HG03565 (cell line): ENCODE measurements around the gene DYSF.

Experiments used
- ATAC-seq: cut with Tn5 transposase; IDR thresholded peaks from one replicate; pipeline ENCODE4 v1.9.1; 2021; ENCODE audit warnings: mild to moderate bottlenecking, moderate library complexity; ENCODE audit not compliant: unreplicated experiment

The DYSF gene

GRCh38 chr2:71547616-71548285 is 94.4 kb downstream of the DYSF start:
- no peak for ATAC-seq

- ATAC-seq = no peak
Observed at GRCh38 chr2:71548646-71549425, 95.5 kb downstream of the DYSF start.

GRCh38 chr2:71550801-71551630 is 97.7 kb downstream of the DYSF start:
- ATAC-seq = no peak

GRCh38 chr2:71551631-71551915 is 98.2 kb downstream of the DYSF start:
- ATAC-seq = no peak

GRCh38 chr2:71552356-71552755 is 99.0 kb downstream of the DYSF start:
- no peak for ATAC-seq

GRCh38 chr2:71552861-71553301 is 99.5 kb downstream of the DYSF start:
- no peak for ATAC-seq

GRCh38 chr2:71554028-71554705 is 100.8 kb downstream of the DYSF start:
- ATAC-seq = no peak

- no peak for ATAC-seq
Observed at GRCh38 chr2:71554706-71555056, 101.3 kb downstream of the DYSF start.

GRCh38 chr2:71555798-71556454 is 102.6 kb downstream of the DYSF start:
- no peak for ATAC-seq

GRCh38 chr2:71556692-71557250 is 103.4 kb downstream of the DYSF start:
- ATAC-seq = no peak

- ATAC-seq = no peak
Observed at GRCh38 chr2:71557321-71557720, 104.0 kb downstream of the DYSF start.

- ATAC-seq = no peak
Observed at GRCh38 chr2:71558300-71559051, 105.1 kb downstream of the DYSF start.

GRCh38 chr2:71559080-71559827 is 105.9 kb downstream of the DYSF start:
- ATAC-seq = no peak

- no peak for ATAC-seq
Observed at GRCh38 chr2:71559828-71560637, 106.7 kb downstream of the DYSF start.

GRCh38 chr2:71560638-71561011 is 107.3 kb downstream of the DYSF start:
- no peak for ATAC-seq

- no peak for ATAC-seq
Observed at GRCh38 chr2:71561441-71562267, 108.3 kb downstream of the DYSF start.

- no peak for ATAC-seq
Observed at GRCh38 chr2:71562518-71562917, 109.2 kb downstream of the DYSF start.
